Stimulated activated CD8-positive, alpha-beta memory T cell treated with anti-CD3 and anti-CD28 coated beads, Interleukin-15, amount 100 ng/mL, for 24 hours (primary cell): ENCODE measurements around the gene CRTC2.
A peak's percentile ranks its signal among the peaks of the same experiment; 100 is the strongest.

Experiments used
- DNase-seq: peaks from one replicate; pipeline ENCODE4 v3.0.0-alpha.2; 2020; ENCODE audit warnings: low read depth

CRTC2 gene

GRCh38 chr1:153945795-153946621, 12.4 kb downstream of the CRTC2 start:
- DNase-seq: peak; percentile 44

GRCh38 chr1:153945131-153945794, 13.1 kb downstream of the CRTC2 start:
- peak; percentile 41 for DNase-seq

GRCh38 chr1:153944827-153945117, 13.6 kb downstream of the CRTC2 start:
- no peak for DNase-seq

GRCh38 chr1:153944005-153944826, 14.2 kb downstream of the CRTC2 start:
- DNase-seq: no peak

DNA sequence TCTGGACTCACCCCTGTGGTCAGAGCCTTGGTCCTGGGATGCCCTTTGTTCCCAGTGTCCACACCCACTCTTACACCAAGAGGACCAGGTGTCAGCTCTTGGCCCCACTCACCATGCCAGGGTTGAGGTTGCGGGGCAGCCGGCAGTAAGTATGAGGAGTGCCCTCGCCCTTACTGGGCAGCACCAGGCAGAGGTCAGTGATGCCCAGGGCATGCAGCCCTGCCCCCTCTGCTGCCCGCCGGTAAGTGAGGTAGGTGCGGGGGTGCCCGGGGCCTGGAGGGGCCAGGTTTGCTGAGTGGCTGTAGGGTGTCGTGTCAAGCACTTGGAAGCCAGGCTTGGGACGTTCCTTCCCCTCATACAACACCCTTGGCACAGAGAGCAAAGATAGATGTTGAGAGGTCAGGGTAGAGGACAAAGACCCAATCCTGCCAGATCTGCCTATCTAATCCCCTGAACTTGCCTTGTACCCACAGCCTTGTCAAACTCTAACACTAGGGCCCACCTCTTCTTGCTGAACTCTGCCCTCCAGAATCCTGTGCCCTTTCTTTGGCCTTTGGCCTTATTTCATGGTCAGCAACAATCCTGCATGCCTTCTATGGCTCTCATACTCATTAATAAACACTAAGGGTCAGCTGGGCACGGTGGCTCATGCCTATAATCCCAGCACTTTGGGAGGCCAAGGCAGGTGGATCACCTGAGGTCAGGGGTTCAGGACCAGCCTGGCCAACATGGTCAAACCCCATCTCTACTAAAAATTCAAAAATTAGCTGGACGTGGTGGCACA, 15.5 kb downstream of the CRTC2 start:
- DNase-seq: no peak

DNA sequence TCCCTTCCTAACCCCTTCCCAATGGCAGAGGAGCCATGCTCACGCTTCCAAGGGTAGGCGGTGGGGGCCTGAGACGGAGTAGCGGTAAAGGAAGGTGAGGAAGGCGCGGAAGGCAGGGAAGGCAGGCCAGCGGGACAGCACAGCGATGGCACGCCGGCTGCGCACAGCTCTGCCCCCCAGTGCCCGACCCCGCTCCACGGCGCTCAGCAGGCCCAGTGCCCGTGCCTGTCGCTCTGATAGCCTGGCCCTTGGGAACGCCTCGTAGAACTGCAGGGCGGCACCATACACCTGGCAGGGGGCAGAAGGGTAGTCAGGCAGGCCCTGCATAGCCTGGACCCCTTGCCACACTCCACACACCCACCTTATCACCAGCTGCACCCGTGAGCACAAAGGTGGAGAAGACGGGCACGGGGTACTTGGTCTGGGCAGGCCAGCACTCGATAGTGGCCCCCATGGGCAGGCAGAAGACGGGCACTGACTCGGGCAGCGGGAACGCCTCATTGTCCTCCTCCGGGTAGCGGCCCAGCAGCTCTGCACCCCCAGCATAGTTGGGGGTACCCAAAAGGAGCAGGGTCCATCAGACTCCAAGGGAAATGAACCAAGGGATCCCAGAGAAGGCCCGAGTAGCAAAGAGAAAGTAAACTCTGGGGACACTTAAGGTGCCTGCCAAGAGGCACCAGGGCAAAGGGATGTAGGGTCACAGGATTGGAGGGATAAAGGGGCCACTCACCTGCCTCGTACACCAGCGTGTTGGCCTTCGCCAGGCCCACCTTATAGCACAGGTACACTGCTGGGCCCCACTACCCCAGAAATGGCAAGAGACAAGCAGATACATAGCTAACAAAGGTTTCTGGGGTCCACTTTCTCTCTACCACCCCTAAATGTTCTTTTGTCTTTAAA, 16.3 kb downstream of the CRTC2 start:
- no peak for DNase-seq

DNA sequence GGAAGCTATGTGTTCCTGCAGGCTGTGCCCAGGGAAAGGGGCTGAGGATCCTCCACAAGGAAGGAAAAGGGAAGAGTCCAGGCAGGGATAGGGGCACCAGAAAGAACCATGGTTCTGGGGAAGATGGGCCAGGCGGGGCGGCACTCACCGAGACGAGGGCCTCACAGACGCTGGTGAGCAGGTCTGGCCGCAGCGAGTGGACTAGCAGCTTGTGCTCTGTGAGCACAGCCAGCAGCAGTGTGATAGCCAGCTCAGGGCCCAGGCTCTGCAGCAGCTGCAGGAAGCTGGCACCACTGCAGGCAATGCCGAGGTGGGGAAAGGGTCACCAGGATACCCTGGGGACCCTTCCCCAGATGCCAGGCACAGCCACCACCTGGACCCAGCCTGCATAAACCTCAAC, 17.7 kb downstream of the CRTC2 start:
- no peak for DNase-seq

DNA sequence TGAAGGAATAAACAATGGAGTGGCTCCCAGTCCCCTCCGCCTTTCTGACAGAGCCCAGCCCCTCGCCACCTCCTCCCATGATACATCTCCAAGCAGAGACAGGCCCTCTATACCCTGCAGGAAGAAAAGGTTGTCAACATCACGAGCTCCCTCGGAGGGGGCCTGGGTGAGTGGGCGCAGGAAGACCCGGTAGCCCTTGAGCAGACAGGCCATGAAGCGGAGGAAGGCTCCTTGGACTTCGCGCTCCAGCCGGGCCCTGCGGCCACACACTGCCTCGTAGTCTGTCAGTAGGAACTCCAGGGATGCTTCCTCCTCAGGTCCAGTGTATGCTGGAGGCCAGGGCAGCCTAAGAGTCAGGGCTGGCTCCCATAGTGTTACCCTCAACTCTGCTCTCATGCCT, 18.9 kb downstream of the CRTC2 start:
- DNase-seq: no peak

DNA sequence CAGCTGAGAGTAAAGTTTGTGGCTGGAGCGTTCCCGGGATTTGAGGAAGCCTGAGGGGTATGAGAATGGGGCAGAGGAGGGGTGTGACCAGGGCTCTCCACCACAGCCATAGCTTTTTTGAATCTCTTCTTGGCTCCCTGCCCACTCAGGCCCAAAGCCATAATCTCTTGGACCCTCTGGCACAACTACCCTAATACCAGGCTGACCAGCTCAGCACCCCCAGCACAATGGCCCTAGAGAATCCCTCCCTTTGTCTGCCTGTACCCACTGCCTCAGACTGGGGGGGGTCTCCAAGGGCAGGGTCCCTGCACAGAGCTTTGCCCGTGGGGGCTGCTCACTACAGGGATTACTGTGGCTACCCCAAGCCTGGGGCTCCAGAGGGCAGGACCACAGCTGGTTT, 19.4 kb downstream of the CRTC2 start:
- no peak for DNase-seq

DNA sequence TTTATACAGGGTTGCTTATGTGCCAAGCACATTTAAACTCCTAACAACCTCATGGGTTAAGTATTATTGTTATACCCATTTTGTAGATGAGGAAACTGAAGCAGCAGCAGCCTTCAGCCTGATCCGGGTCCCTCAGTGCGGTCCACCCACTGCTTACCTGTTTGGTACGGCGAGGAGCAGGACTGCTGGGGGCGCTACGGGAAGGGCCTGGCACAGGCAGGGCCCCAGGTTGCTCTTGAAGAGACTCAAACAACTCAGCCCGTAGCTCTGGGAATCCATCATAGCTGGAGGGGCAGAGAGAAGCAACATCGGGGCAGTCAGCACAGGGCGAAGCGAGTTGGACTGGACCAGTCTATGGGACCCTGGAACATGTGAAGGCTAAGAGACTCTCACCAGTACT, 21.1 kb downstream of the CRTC2 start:
- no peak for DNase-seq

DNA sequence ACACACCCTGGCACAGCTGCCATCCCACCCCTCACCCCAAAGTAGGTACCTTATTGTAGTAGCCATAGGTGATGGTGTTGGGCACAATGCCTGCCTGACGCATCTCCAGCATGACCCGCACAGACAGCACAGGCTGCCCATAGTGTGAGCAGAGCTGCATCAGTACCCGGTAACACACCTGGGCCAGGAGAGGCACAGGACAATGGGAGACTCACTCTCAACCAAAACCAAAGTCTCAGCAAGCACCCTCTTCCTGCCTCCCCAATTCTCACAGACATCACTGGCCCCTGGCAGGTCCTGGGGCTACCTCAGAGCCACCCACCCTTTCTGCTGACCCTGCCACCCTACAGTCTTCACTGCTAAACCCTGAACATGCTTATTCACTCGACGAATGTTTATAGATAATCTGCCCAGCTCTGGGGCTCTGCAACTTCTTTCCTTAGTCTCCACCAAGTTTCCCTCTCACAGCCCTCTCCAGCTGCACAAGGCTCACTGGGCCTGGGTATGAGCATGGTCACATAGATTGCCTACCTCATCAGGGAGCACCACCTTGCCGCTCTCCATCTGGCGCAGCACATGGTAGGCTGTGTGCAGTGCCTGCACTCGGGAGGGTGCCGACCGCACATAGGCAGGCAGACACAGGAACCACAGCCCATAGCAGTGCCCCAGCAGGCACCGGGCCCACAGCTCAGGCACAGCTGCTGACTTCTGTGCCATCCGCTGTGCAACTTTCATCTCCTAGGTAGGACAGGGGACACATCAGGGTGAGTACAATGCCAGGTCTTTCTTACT, 22.2 kb downstream of the CRTC2 start:
- no peak for DNase-seq

DNA sequence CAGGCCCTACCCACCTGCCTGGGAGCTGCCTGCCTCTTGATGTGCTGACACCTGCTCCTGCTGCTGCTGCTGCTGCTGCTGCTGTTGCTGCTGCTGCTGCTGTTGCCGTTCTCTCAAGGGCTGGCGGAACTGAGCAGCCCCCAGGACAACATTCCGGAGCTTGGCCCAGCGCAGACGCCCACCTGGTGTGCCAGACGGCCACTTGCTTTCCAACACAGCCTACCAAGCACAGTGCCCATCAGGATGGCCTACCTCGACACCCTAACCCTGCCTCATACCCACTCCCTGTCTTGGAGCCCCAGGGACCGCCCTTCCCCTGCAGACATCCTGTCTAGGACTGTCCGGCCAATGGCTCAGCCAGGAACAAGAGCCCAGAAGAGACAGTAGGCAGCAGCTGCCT, 23.7 kb downstream of the CRTC2 start:
- DNase-seq: no peak

DNA sequence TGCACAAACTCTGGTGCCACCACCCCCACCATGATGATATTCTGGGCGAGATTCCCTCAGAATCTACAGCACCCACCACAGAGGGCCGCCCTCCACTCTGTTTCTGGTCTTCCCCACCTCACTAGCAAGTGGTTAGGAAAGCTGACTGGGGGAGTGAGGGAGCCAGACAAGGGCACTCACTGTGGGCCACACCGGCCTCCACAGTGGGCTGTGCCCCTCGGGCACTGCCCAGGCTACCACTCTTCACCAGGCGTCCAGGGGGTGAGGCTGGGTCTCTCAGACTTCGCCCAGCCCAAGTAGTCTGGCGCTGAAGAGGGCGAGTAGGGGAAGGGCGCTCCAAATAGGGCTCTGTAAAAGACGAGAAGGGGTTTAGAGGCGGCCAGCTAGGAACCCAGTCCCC, 24.5 kb downstream of the CRTC2 start:
- DNase-seq: no peak

GRCh38 chr1:153933430-153933829, 25.0 kb downstream of the CRTC2 start:
- DNase-seq: no peak

GRCh38 chr1:153932156-153933131, 26.0 kb downstream of the CRTC2 start:
- DNase-seq: no peak

DNA sequence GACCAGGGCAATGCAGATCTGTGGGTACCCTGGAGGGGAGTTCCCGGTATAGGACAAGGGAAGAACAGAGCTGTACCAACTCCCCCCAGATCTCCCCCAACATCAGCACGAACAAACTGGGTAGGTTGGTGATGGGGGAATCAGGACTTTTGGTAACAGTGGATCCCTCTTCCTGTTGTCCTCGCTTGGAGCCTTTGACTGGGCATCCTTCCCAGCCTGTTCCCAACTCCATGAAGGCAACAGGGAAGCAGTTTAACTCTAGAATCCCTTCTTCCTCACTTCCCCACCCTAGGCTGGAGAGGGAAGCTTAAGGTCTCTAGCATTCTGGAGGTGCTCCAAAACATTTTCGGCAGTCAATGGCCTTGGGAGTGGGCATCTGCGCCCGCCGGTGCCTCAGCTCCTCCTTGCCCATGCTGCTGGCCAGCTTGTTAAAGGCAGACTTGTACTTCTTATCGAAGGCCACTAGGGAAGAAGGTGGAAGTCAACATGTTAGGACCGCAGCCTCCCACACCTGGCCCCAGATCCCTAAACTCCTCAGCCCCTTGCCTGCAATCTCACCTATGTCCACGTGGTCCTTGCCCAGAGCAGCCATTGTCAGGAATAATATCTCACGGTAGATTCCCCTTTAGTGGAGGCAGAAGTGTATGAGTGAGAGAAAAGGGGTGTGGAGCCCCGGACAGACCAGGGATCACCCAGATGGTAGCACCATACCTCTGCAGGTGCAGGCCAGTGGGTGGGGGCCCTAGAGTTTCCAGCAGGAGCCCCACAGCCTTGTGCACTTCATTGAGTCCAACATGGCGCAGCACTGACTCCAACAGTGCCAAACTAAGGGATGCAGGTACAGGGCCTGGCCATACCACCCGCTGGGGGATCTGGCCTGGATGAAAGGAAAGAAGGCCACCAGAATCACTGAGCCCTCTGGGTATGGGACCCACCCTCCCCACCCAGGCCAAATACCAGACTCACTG, 28.1 kb downstream of the CRTC2 start:
- no peak for DNase-seq

DNA sequence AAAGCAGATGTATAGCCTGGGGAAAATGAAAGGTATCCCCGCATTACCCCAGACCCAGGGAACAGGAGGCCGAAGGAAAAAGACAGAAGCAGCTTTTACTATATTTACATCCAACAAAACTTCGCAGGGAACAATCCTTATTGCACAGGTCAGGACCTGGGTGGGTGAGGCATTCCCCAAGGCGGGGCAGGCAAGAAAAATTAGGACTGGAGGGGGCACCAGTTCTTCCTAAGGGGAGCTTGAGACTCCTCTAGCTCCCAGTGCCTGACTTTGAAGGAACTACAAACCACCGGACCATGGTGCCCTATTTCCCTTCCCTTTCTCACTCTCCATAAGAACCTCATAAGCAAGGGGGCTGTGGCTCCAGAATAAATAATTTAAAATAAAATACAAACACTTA, 29.0 kb downstream of the CRTC2 start:
- DNase-seq: no peak

DNA sequence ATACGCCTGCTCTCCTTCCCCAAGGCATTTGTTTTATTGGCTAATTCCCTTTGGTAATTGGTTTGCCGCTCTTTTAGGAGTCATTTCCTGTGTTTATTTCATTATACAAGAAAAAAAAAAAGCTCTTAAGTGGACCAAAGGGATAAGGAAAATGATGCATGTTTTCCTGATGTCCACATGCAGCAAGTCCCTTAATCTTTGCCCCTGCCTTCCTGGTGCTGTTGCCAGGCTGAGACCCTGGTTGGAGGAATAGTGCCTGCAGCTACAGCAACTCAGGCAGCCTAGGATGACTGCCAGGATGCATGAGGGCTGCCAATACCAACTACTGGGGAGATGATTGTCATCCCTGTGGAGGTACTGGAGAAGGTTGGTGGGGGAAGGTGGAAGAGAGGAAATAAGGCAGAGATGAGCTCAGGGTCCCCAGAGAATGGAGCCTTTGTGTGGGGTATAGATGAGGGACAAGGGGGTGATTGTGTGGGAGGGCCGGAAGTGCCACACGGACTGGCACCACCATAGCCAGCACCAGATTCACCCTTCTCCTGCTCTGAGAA, 29.5 kb downstream of the CRTC2 start:
- no peak for DNase-seq
